SK-N-DZ (cell line): ENCODE measurements around the gene PHLDA2.
"Not testable (repeated sequence)": the region's sequence is repeated elsewhere in the genome, so short reads cannot be mapped to it uniquely, and the experiment has no call there.

Source experiments
- DNase-seq: peaks from one replicate; pipeline ENCODE4 v3.0.0-alpha.2; 2015; ENCODE audit warnings: low spot score

The PHLDA2 gene

GRCh38 chr11:2914455-2915195, 14.6 kb downstream of the PHLDA2 start:
- no peak for DNase-seq

- no peak for DNase-seq
Observed at GRCh38 chr11:2913776-2914175, 15.4 kb downstream of the PHLDA2 start.

- no peak for DNase-seq
Observed at GRCh38 chr11:2913019-2913431, 16.2 kb downstream of the PHLDA2 start.

GRCh38 chr11:2912498-2912897, 16.7 kb downstream of the PHLDA2 start:
- DNase-seq = no peak

DNA sequence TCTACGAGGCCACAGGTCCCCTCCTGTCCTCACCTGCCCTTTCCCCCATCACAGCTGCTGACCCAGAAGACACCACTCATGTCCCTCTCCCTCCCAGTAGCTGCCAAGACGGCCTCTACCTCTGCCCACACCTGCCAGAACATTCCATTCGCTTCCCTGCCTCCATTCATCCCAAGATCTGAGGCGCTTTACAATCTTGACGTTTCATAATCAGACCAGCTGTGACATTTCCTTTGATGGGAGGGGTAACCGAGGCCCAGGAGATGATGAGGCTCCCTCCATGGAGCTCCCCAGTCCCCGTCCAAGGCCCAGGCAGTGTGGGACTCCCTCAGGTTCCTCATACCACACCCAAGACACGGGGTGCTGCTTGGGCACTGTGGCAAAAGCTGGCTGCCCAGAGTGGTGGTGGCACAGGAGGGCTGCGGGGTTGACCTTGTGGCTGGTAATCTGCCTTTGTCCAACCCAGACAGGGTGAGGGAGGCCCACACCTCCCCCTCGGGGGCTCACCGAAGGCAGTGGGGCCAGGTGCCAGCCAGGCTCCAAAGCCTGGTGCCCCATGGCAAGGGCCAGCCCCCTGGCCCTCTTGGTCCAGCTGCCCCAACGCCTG, 17.3 kb downstream of the PHLDA2 start:
- no peak for DNase-seq

GRCh38 chr11:2911088-2911784, 18.0 kb downstream of the PHLDA2 start:
- no peak for DNase-seq

DNA sequence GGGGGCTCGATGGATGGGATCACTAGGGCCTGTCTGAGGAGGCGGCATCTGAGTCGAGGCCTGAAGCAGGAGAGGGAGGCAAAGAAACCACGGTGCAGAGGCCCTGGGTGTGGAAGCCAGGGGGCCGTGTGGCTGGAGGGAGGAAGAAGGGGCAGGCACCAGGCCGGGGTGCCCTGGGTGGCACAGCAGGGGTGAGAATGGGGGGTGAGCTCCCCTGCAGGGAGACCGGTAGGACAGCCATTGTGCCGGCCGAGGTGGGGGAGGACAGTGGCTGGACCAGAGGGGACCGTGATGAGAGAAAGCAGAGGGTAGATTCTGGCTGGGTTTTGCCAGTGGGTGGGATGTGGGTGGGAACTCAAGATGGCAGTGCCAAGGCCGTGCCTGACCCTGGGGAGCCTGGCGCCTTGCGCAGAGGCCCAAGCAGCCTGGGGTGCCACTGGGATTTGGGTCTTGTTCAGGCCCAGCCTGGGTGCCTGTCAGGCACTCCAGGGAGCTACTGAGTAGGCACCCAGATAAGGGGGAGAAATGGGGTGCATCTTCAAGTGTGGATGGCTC, 18.7 kb downstream of the PHLDA2 start:
- DNase-seq = no peak

DNA sequence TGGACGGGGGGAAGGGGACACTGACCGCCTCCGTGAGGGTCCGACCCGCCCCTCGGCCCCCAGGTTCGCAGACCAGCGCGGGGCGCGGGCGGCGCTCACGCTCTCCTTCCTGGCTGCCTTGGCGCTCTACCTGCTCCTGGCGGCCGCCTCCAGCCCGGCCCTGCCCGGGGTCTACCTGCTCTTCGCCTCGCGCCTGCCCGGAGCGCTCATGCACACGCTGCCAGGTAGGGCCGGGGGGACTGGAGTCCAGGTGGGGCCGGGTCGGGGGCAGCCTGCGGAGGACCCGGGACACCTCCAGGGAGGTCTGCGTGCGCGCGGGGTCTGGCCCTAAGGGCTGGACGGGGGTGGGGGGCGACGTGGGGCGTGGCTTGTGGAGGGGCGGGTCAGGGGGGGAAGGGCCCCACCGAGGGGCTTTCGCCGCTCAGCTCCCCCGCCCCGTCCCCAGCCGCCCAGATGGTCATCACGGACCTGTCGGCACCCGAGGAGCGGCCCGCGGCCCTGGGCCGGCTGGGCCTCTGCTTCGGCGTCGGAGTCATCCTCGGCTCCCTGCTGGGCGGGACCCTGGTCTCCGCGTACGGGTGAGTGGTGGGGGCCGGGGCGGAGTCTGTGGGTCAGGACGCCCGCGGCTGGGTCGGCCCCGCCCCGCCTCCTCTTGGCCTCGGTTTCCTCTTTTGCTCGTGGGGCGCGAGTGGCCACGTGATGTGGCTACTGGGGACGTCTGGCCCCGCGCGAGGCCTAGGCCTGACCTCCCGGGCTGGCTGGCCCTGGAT, 19.9 kb downstream of the PHLDA2 start:
- DNase-seq = no peak

DNA sequence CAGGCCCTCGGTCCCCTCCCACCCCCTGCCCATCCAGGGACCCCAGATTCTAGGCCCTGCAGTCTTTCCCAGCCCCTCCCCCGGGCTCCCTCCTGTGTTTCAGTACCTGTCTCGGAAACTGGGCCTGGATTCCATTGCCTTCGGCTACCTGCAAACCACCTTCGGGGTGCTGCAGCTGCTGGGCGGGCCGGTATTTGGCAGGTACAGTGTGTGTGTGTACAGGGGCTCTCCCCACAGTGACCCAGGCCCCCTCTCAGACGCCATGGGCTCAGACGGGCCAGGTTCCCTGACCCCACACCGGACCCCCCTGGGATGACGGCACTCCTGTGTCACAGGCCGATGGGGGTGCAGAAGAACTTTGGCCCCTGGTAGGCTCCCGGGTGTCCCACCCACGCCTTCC, 21.1 kb downstream of the PHLDA2 start:
- no peak for DNase-seq

DNA sequence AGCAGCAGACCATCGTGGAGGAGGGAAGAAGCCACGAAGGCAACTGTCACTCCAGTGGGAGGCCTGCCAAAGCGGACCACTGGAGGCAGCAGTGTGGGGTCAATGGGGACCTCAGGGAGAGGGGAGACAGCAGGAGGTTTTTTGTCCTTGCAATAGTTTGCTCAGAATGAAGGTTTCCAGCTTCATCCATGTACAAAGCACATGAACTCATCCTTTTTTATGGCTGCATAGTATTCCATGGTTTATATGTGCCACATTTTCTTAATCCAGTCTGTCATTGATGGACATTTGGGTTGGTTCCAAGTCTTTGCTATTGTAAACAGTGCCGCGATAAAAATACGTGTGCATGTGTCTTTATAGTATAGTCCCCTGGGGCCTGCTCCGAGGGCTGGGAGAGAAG, 23.9 kb downstream of the PHLDA2 start:
- not testable (repeated sequence) for DNase-seq

GRCh38 chr11:2904153-2905052, 24.8 kb downstream of the PHLDA2 start:
- DNase-seq = no peak

DNA sequence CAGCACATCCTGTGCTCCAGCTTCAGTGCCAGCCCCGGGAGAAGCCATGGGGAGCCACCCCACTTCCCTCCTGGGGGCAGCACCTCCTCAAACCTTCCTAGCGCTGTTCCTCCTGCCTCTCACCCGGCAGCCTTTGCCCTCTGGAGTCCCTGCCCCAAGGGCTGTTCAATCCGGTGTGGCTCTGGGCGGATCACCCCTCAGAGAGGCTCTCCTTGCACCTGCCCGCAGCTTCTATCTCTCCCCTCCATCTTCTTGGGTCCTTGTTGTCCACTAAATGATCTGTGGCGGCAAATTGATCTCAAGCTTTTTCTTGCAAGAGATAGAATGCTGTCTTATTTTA, 25.6 kb downstream of the PHLDA2 start:
- DNase-seq = no peak

DNA sequence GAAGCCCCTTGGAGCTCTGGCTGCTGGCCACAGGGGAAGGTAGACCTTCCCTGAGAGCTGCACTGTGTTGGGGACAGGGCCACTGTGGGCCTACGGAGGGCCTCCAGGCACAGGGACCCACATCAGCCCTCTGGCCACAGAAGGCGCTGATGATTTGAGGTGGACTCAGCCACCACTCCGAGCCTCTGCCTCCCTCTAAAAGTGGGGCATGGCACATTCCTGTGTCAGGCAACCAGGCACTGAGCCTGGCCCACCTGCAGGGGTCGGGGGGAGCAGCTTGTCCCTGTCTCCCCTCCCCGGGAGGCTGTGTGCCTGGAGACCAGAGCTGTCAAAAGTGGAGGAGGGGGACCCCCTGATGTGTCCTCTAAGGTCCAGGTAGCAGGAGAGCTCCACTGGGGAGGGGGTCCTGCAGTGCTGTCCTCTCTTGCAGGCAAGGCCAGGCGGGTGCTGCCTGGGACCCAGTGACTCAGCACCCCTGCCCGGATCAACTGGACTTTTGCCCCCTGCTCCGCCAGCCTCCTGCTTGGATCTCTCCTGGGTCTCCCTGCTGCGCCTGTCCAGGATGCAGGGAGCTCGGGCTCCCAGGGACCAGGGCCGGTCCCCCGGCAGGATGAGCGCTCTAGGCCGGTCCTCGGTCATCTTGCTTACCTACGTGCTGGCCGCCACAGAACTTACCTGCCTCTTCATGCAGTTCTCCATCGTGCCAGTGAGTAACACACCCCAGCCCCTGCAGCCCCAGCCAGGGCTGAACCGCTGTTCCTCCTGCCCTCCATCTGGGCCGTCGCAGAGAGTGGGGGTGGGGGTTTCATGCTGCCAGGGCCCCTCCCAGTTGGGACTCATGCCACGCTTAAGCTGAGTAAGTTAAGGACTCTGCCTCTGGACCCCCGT, 26.2 kb downstream of the PHLDA2 start:
- no peak for DNase-seq

DNA sequence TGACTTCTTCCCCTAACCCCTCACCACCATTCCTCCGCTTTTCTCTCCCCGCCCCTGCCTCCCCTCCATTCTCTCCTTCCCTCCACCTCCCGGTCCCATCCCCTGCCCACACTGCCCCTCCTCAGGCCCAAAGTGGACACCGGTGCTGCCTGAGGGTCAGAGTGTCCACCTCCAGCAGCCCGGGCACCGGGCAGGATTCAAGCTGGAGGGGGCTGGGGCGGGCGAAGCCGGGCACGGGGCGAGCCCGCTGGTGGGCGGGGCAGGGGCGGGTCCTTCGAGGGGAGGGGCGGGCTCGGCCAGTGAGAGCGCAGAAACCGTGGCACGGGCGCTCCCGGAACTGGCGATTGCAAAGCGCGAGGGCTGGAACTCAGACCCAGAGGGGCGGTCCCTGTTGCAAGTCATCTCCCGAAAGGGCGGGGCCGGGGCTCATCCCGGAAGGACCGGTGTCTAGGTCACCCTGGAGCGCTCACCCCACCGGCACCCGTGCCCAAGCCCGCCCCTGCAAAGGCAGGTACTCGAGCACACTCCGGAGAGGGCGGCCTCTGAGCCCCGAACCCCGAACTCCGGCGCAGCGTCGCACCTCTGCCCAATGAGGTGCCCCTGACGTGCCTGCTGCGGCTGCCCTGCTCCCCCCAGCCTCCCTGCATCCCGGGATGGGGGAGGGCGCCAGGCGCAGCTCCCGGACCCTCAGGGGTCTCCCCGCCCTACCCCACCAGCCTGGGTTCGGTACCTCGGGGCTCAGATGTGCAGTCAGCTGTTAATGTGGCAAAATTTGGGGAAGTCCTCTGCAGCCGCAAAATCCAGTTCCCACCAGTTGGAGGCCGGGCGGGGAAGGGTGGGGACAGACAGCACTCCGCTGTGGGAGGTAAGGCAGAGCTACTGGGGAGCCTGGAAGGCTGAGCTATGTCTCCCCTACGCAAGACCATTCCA, 27.1 kb downstream of the PHLDA2 start:
- DNase-seq = peak; percentile 81

- DNase-seq = no peak
Observed at GRCh38 chr11:2901196-2901796, 27.9 kb downstream of the PHLDA2 start.

GRCh38 chr11:2899080-2899783, 30.0 kb downstream of the PHLDA2 start:
- no peak for DNase-seq

- no peak for DNase-seq
Observed at GRCh38 chr11:2898366-2899079, 30.7 kb downstream of the PHLDA2 start.
